CD1c-positive myeloid dendritic cell (primary cell): ENCODE results near the gene PDK4.
A peak's percentile ranks its signal among the peaks of the same experiment; 100 is the strongest.
"Not testable (repeated sequence)": the region's sequence is repeated elsewhere in the genome, so short reads cannot be mapped to it uniquely, and the experiment has no call there.

Experiments
- DNase-seq: peaks from one replicate; pipeline ENCODE4 v3.0.0-alpha.2; 2016; ENCODE audit errors: extremely low spot score

The PDK4 gene

DNA sequence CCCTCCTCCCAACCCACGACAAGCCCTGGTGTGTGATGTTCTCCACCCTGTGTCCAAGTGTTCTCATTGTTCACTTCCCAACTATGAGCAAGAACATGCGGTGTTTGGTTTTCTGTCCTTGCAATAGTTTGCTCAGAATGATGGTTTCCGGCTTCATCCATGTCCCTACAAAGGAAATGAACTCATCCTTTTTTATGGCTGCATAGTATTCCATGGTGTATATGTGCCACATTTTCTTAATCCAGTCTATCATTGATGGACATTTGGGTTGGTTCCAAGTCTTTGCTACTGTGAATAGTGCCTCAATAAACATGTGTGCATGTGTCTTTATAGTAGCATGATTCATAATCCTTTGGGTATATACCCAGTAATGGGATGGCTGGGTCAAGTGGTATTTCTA lies 8.5 kb upstream of the PDK4 start:
- not testable (repeated sequence) for DNase-seq

DNA sequence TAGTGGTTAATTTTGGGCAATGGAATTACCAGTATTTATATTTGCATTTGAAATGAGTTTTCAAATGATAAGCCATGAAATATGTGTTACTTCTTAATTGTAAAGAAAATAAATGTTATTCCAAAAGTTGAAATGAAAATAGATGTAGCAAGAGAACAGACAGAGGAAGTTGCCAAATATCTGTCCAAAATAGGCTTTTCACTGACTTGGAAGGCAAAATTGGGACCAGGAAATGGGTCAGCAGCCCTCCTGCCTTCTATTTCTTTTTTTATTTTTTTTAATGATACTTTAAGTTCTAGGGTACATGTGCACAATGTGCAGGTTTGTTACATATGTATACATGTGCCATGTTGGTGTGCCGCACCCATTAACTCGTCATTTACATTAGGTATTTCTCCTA lies 8.1 kb upstream of the PDK4 start:
- peak; percentile 45 for DNase-seq

DNA sequence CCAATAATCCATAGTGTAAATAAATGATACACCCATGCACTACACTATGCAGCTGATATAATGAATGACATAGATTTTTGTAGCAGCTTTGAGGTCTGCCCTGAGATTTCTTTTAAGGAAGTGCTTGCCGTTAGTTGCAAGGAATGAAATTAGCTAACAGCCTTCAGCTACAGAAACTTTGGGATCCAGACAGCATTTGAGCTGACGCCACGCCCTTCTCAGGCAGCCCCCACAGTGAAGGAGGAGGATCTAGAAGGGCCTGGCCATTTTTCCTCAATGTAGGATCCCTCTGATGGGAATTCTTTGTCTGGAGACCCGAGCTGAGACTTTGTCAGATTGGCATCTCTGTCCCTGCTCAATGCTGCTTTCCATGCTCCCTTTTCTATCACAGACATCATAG lies 6.1 kb upstream of the PDK4 start:
- peak; percentile 17 for DNase-seq

DNA sequence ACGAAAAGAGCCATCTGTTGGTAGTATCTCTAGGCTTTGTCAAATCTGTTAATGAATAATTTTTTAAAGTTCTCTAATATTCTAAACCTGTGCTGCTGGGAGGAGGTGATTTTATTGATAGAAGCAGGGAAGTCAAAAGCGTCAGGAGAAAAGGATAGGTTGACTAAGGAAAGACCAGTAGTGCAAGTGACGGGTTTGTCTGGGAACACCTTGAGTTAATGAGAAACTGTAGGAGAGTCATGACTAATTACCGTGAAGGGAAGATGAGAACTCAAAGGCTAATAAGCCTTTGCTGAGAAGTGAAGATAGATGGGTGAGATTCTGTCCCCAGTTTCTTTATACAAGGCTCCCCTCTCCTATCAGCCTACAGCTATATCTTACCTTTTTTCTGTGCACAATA lies 5.0 kb upstream of the PDK4 start:
- no peak for DNase-seq

DNA sequence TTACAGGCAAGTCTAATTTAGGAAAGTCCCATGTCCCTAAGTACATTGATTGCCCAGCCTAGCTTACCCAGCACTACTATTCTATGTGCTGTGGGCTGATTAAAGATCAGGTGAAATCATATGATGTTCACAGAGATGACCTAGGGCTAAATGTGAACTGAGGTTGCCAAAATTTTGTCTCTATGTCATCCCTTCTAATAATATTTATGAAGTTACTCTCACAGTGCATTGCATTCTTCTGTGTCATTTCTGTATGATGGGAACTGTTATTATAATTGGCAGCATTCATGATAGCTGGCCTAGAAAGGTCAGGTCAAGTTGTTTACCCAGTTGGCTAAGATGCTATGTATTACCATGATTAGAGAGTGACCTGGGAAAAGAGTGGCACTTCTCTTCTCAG lies 2.8 kb upstream of the PDK4 start:
- DNase-seq: no peak

DNA sequence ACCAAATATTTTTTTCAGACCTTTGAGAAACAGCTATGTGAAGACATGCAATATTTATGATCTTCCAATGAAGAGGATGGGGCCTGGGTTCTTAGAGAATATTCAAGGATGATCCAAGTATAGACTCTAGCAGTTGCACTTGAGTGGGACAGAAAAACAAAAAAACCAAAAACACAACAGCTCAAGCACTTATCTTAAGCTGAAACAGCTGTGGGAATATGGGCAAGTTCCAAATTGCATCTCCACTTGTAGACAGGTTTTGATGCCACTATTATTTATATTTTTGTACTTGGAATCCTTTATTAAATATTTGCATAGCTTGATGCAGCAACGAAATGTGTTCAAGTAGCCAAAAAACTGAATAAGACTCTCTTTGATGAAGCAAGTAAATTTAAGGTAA lies 2.2 kb upstream of the PDK4 start:
- no peak for DNase-seq

DNA sequence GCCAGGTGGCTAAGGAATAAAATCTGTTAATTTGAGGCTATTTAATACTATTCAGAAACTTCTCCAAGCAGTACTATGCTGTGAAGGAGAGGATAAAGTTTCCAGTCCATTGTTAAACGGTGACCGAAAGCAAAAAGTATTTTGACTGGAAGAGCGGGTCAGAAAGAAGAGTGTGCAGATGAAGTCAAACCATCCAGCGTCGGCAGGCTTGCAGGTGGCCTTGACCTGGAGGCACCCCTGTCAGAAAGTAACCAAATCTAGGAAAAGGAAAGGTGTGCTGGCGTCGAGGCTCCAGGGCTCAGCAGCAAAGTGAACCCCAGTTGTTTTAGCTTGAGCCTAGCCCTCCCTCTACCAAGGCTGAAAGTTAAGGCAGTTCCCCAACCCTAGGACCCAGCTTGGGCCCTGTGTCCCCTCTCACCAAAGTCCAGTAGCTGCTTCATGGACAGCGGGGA lies 544 bp downstream of the PDK4 start:
- DNase-seq: no peak

DNA sequence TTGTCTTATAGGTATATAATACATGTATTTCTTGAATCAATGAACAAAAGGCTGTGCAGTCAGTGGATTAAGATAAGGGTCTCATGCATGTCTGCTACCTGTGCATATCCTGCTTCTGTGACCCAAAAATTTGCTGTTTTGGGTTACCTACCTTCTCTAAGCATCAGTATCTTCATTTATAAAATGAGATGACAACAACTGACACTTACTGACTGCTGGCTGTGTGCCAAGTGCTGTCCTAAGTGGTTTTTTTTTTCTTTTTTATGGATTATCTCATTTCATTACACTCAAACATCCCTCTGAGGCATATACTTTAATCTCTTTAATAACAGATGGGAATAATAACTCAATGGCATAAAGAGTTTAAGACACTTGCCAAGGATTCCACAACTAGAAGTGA lies 2.1 kb downstream of the PDK4 start:
- no peak for DNase-seq

DNA sequence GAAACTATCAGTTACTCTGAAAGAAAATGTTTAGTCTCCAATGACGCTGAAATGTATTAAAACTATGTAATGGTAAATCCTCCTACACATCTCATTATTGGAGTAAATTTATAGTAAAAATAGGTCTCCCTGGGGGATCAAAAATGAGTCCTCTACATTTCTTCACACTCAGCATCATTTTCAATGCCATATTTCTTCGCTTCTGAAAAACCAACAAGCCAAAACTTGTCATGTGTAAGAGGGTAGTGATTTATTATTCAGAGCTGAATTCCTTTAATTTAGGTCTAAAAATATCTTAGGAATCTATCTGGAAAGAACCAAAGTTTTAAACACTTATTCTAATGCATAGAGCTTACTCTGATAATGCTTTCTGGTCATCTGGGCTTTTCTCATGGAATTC lies 3.0 kb downstream of the PDK4 start:
- no peak for DNase-seq

DNA sequence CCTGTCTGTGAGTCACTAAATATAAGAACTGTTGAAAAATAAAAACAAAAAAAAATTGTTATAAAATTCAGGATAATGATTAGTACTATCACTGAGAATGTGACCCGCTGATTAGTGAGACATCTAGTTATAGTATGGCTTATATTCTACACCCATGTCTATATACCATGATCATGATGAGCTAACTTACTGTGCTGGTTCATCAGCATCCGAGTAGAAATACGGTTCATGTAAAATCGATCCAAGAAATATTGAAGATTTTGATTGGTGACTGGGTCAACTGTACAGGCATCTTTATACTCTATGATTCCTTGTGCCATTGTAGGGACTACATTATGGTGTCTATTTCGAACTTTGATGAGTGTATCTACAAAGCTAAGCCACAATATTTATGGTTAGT lies 3.7 kb downstream of the PDK4 start:
- DNase-seq: no peak

DNA sequence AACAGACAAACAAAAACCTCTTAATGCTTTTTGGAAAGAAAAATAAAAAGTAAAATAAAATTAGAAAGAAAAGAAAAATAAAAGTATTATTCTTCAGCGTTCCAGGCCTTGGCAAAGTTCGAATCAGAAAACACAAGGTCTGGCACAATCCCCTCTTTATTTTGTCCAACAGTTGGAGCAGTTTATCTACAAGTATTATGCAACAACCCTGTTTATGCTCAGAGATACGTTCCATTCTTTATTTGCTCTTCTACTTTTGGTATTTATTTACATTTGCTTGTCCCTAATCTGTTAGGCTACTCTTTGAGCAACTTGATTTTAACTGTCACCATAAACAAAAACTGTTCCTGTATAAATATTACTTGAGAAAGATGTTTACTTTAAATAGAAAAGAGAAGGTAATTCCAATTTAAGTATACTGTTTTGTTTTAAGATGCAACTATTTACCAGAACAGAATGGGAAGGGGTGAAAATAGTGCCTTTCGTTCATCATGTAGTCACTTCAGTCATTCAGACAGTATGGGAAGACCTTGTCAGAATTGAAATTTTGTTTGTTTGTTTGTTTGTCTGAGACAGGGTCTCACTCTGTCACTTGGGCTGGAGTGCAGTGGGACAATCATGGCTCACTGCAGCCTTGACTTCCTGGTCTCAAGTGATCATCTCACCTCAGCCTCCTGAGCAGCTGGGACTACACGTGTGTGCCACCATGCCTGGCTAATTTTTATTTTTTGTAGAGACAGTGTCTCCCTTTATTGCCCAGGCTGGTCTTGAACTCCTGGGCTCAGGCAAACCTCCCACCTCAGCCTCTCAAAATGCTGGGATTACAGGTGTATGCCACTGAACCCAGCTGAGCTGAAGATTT lies 5.7 kb downstream of the PDK4 start:
- no peak for DNase-seq

DNA sequence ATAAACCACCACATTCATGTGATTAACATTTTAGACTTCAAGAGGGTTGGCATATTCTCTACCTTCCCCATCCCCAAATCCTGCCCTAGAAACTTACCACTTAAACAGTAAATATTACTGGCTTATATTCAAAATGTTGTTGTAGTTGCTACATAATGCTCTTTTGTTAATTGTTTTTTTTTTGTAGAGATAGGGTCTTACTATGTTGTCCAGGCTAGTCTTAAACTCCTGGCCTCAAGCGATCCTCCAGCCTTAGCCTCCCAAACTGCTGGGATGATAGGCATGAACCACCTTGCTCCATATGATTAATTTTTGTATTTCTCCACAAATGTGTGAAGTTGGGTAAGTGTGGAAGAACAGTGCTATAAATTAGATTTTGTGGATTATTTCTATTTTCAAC lies 6.5 kb downstream of the PDK4 start:
- no peak for DNase-seq

DNA sequence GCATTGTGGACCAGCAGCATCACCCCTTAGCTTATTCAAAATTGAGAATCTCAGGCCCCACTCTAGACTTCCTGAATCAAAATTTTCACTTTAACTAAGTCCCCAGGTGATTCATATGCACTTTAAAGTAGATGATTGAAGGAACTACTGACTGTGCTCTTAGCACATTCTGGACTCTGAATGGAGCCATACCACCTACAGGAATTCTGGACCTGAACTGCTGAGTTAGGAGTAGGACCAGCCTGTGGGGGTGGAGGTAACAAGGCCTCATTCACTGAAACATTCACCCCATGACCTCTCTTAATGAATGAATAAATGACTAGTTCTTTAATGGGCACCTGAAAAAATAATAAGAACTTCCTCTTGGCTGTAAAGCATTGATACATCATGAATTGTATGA lies 7.3 kb downstream of the PDK4 start:
- no peak for DNase-seq

DNA sequence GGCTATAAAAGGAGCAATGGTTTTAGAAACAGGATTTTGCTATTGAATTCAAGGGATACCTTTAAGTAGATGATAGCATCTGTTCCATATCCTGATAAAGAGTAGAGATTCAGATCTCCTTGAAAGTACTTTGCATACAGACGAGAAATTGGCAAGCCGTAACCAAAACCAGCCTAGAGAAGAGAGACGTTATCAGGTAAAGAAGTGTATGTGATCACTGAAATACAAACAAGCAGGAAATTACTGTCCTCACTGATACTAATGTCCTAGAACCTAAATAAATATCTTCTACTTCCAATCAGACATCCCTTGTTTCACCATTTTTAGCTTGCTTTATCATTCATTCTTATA lies 9.4 kb downstream of the PDK4 start:
- no peak for DNase-seq

DNA sequence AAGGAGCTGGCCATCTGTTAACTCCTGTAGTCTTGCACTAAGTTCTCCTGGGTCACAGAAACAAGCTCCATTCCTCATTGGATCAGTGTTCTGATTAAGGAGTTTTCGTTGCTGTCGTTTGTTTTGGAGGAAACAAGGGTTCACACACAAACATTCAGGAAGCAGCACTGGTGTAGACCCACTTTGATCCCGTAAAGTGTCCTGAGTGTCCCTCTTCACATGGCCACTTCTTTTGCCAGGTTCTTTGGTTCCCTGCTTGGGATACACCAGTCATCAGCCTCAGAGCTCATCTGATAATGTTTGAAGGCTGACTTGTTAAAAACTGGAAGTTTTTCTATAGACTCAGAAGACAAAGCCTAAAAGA lies 10.9 kb downstream of the PDK4 start:
- DNase-seq: no peak

DNA sequence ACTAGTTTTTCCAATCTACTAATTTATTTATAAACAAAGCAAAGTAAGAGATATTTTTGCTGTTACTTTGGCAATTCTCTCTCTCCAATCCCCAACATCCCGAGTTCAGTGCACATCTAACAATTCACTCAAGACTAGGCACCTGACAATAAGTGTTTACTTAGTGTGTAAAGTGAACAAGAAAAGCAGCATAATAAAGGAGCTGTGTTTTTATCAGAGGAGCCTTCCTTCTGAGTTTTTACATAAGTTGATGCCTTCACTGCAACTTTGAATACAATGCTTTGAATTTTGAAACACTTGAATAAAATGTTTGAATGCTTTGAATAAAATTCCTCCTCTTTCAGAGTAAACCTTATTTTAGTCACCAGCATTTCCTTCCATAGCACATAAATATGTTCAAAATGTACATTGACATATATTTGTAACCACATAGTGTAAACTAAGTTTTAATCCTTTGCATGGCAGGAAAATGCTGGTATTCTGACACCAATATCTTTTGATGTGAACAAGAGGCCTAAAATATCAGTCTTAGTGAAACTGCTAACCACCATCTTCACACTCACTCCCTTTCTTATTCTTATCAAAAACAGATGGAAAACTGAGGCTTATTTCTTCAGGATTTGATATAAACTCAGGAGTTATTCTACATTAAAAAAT lies 11.4 kb downstream of the PDK4 start:
- no peak for DNase-seq

DNA sequence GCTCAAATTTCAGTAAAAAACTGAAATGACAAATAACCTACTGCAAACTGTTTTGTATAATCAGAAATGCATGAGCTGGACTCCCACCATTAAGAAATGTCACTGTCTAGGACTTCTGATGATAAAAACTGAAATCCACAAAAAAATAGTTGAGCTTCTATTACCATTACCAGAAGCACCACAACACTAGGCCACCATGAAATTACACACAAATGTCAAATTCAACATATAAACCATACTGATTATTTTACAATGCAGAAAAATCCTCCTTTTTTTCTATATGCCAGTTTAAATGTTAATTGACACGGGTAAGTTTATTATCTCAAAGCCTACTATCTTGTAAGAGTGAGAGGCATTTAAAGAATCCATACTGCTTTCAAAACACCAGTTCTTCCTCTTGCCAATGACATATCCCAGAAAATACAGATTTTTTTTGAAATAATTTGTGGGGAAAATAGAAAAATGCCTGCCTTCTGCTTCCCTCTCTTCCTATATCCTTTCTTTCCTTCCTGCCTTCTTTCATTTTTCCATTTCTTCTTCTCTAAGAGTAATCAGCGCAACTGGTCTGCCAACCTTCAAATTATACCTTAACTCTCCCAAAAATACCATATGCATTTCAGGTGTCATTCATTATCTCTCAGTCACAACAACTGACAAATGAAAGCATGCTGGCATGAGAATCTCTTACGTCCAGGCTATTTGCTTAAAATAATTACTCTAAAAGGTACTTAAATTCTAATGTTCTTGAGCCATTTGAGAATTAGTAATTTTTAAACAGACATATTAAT lies 12.3 kb downstream of the PDK4 start:
- DNase-seq: no peak

DNA sequence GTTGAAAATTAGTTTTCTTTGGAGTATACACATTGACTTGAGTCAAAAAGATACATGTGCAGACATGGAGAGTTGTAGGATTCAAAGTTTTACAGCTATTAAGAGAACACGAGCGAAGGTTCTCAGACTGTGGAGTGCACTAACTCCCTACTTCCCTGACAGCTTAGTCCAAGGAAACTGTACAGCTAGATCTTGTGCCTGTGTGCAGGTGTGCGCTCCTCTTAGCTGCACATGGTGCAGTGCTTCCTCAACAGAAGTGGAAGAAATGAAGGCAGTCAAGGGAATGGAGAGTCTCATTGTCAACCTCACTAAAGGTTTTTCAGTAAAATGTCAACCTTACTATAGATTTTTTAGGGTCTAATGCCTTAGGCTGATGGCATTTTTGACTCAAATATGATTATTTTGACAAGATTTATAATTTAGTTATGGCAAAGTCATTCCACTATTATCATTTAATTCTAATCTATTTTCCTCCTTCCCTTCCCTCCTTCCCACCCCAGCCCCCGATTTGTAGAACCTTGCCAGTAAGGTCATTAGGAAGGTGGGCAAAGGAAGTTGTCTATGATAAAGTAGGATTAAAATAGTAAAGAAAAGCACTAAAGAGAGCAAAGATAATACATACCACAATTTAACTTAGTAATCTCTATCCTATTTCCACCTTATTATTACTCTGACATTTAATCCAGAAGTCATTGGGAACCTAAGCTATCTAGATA lies 13.6 kb downstream of the PDK4 start:
- DNase-seq: no peak

DNA sequence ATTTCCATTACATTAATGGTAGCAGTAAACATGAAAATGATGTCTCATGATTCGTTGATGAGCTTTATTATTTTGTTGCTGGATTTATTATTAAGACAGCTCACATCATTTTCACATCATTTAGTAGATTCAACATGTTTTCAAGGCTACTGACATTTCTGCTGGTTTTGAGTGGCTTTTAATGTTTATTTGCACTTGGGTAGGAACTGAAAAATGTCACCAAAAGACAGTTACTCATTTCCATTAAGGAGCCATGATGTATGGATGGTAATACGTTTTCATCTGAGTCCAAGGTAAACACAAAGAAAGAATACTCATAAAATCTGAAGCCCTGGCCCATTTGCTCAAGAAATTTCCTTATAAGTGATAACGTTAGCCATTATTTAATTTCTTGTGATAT lies 14.8 kb downstream of the PDK4 start:
- DNase-seq: no peak

DNA sequence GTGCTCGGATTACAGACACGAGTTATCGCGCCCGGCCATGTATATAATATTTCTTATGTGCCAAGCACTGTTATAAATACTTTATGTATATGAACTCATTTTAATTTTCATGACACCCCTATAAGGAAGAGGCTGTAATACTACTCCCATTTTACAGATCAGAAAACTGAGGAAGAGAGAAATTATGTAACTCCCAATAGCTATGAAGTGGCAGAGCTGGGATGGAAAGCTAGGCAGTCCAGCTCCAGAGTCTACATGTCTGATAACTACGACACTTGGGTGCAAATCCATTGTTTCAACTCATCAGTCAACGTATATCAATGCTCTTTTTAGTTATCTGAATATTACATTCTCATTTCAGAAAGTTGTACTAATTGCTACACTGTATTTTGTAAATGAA lies 17.0 kb downstream of the PDK4 start:
- no peak for DNase-seq

DNA sequence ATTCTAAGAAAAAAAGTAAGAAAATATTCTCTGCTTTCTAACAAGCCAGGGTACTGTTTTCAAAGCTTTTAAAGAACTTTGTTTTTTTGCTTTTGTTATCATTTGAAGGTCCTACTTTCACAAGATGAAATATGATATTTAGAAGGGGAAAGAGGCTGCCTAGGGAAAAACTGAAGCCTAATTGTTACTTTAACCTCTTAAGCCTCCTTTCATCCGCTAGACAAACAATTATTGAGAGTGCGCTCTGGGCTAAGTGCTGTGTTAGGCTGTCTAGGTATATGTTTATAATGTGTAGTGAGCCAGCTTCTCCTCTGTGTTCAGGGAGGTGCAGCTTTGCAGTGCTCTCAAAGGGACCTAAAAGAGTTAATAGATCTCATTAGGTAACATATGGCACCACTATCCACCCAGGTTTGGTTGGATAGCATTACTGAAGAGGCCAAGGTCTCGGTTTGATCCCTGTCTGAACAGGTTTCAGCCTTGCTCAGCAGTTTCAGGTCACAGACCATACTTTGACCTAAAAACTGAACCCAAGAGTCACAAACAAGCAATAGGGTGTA lies 17.9 kb downstream of the PDK4 start:
- no peak for DNase-seq

DNA sequence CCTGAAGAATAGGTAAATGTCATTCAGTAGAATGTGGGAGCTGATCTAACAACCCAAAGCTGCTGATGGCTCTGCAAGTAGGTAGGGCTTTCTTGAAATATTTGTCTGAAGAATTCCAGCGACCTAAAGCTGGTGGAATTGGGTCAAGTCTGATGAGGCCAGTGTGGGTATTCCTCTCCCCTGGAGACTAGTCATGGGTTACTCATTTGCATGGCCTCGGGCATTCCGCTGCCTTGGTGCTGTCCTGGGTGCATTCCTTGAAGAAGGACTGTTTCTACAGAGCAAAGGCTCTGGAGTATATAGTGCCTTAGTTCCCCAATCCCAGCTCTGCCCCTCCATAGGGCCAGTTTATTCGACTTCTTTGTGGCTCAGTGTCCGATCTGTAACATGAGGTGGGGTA lies 19.2 kb downstream of the PDK4 start:
- no peak for DNase-seq
